Activated CD4-positive, alpha-beta memory T cell treated with anti-CD3 and anti-CD28 coated beads, Interleukin-2, amount 10 ng/mL, durations not matched to agents 7 days and 5 days (primary cell): ENCODE data around the gene PLVAP. TPM values are rescaled to one million over a fixed set of nuclear protein-coding genes. Genes with fewer than 3 reads are reported as not detected.

Experiments used
- CTCF ChIA-PET: fragments of 350-600 bp; sonication (Branson Sonifier 250); formaldehyde crosslinking; loops from one replicate; lab custom pipeline; 2021; ENCODE audit warnings: antibody characterized with exemption, inconsistent platforms; lab: Charles Lee
- POLR2A ChIA-PET: fragments of 350-600 bp; sonication (Branson Sonifier 250); formaldehyde crosslinking; loops from one replicate; lab custom pipeline; 2021; ENCODE audit warnings: antibody characterized with exemption; lab: Charles Lee
- DNase-seq: peaks from one replicate; pipeline ENCODE4 v3.0.0-alpha.2; 2020
- H3K27ac Mint-ChIP-seq: one replicate; pipeline ENCODE4 v1.8.0; 2021; ENCODE audit warnings: mild to moderate bottlenecking, mixed read lengths
- H3K27me3 Mint-ChIP-seq: one replicate; pipeline ENCODE4 v1.8.0; 2021; ENCODE audit warnings: mixed read lengths
- H3K36me3 Mint-ChIP-seq: one replicate; pipeline ENCODE4 v1.8.0; 2021; ENCODE audit warnings: low read depth, mixed read lengths
- H3K4me1 Mint-ChIP-seq: one replicate; pipeline ENCODE4 v1.8.0; 2021; ENCODE audit warnings: mixed read lengths
- H3K4me3 Mint-ChIP-seq: one replicate; pipeline ENCODE4 v1.8.0; 2021; ENCODE audit warnings: mild to moderate bottlenecking, mixed read lengths
- H3K9me3 Mint-ChIP-seq: one replicate; pipeline ENCODE4 v1.8.0; 2021; ENCODE audit warnings: mixed read lengths
- total RNA-seq, 2 experiments: library from RNA; stranded (reverse); gene quantifications; one replicate each; pipeline ENCODE4 v1.2.3, GENCODE V29; 2021

Gene PLVAP
- total RNA-seq, 2 experiments from 2014 or later, result not detected

DNA sequence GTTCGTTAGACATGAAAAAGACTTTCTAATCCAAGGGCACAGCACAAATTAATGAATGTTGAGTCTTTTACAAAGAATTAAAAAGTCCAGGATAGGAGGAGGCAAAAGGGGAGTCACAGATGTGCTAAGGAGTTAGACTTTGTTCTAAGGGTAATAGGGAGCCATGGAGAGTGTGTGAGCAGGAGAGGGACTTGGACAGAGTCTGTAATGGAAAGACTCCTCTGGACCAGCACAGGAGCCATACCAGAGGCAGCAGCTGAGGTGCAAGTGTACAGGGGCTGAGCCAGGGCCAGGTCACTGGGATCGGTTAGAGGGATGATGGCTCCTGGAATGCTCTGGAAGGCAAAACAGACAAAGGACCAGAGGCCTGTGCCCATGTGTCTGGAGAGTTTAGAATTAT is 29.3 kb downstream of the PLVAP start:
- POLR2A ChIA-PET, result no interaction called here
- CTCF ChIA-PET, result interaction anchor here (1.0 to 1.2 kb wide), 2 partner anchors 37 to 39 kb away, joined by 3 to 5 read pairs; no protein-coding TSS in a partner anchor
- Mint-ChIP-seq H3K4me3 (no peak overlapping the region), H3K9me3 (no peaks in the 10 kb centered on the region), H3K27ac (no peak overlapping the region), H3K4me1 (peaks cover 14% of the 10 kb centered on the region), H3K36me3 (no peaks in the 10 kb centered on the region), H3K27me3 (peaks cover 26% of the 10 kb centered on the region)
- DNase-seq, result no peak

DNA sequence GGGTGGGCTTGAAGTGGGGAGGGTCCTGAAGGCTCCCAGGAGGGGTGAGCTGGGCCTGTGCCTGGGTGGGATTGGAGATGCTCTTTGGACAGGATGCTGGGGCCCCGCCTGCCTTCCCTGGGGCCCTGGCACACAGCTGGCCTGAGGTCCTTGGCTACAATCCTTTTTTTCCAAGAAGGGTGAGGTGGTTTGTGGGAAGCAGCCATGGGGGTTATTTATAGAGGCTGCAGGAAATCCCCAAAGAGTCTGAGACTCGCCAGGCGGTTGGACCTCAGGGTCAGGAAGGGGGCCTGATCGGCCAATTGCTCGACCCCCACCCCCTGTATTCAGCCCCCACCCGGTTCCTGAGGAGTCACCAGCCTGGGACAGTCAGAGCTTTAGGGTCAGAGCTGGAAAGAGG is 29.8 kb downstream of the PLVAP start:
- no peaks in the 10 kb centered on the region for H3K9me3 Mint-ChIP-seq
- no peak overlapping the region for H3K4me3 Mint-ChIP-seq
- ChIA-PET POLR2A (no interaction called here), CTCF (interaction anchor here (1.0 to 1.9 kb wide), 3 partner anchors 38 to 42 kb away, joined by 3 to 5 read pairs (median 5); partner anchors contain the start of gene MRPL34)
- H3K4me1 Mint-ChIP-seq, result peaks cover 14% of the 10 kb centered on the region
- no peak overlapping the region for H3K27ac Mint-ChIP-seq
- H3K27me3 Mint-ChIP-seq, result peaks cover 24% of the 10 kb centered on the region
- no peaks in the 10 kb centered on the region for H3K36me3 Mint-ChIP-seq
- DNase-seq, result no peak

DNA sequence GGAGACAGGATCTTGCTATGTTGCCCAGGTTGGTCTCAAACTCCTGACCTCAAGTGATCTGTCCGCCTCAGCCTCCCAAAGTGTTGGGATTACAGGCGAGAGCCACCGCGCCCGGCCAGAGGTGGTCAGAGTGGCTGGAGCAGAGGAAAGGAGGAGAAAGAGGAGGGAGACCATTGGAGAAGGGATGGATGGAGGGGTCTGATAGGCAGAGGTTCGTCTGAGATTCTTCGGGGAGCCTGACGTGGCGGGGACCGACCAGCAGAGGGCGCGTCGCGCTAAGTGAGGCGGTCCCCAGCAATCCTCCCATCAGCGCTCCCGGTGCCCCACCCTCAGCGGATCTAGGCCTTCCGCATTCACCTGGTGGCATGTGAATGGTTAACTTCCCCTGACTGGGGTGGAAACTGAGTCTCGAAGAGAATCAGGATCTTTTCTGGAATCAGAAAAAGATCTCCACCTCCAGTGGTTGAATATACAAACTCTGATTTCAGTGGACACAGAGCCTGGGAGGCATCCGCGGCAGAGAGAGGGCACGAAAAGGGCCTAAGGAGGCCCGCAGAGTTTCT is 31.0 kb downstream of the PLVAP start:
- POLR2A ChIA-PET, result interaction anchor here (1.0 kb wide), 1 partner anchor 20 kb away, joined by 3 read pairs; no protein-coding TSS in a partner anchor
- H3K9me3 Mint-ChIP-seq, result no peaks in the 10 kb centered on the region
- no peak overlapping the region for H3K4me3 Mint-ChIP-seq
- peak; percentile 82 for DNase-seq
- peaks cover 8% of the 10 kb centered on the region for H3K4me1 Mint-ChIP-seq
- H3K27me3 Mint-ChIP-seq, result peaks cover 19% of the 10 kb centered on the region
- H3K27ac Mint-ChIP-seq, result no peak overlapping the region
- no peaks in the 10 kb centered on the region for H3K36me3 Mint-ChIP-seq
- CTCF ChIA-PET, result interaction anchor here (0.5 to 1.9 kb wide), 6 partner anchors 11 to 677 kb away, joined by 3 to 18 read pairs (median 6); partner anchors contain the start of gene MRPL34

- H3K4me1 Mint-ChIP-seq, result peaks cover 29% of the 10 kb centered on the region
- H3K27ac Mint-ChIP-seq, result no peak overlapping the region
- POLR2A ChIA-PET, result interaction anchor here (0.7 kb wide), 1 partner anchor 98 kb away, joined by 3 read pairs; no protein-coding TSS in a partner anchor
- no peaks in the 10 kb centered on the region for H3K36me3 Mint-ChIP-seq
- H3K4me3 Mint-ChIP-seq, result no peak overlapping the region
- H3K9me3 Mint-ChIP-seq, result no peaks in the 10 kb centered on the region
- no peak for DNase-seq
- CTCF ChIA-PET, result interaction anchor here (2.0 kb wide), 1 partner anchor 44 kb away, joined by 9 read pairs; no protein-coding TSS in a partner anchor
- H3K27me3 Mint-ChIP-seq, result no peaks in the 10 kb centered on the region
These were observed 35.3 kb downstream of the PLVAP start for GRCh38 chr19:17341845-17342244.

GRCh38 chr19:17341386-17341785 is 35.8 kb downstream of the PLVAP start:
- no peak for DNase-seq
- H3K4me1 Mint-ChIP-seq, result peaks cover 33% of the 10 kb centered on the region
- CTCF ChIA-PET, result no interaction called here
- H3K4me3 Mint-ChIP-seq, result no peak overlapping the region
- H3K9me3 Mint-ChIP-seq, result no peaks in the 10 kb centered on the region
- no peak overlapping the region for H3K27ac Mint-ChIP-seq
- POLR2A ChIA-PET, result no interaction called here
- H3K27me3 Mint-ChIP-seq, result no peaks in the 10 kb centered on the region
- H3K36me3 Mint-ChIP-seq, result no peaks in the 10 kb centered on the region

DNA sequence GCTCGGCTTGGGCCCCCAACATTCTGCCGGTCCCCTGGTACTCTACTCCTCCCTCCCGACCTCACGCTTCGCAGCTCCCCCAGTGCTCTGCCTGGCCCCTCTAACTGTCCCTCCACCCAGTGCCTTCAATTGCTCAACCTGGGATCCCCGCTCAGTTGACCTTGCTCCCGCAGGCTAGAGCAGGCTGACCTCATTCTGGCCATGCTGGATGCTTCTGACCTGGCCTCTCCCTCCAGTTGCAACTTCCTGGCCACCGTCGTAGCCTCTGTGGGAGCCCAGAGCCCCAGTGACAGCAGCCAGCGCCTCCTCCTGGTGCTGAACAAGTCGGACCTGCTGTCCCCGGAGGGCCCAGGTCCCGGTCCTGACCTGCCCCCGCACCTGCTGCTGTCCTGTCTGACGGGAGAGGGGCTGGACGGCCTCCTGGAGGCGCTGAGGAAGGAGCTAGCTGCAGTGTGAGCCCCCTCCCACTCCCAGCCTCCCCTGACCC is 36.2 kb downstream of the PLVAP start:
- CTCF ChIA-PET, result no interaction called here
- peaks cover 30% of the 10 kb centered on the region for H3K4me1 Mint-ChIP-seq
- no peaks in the 10 kb centered on the region for H3K27me3 Mint-ChIP-seq
- DNase-seq, result no peak
- no peaks in the 10 kb centered on the region for H3K36me3 Mint-ChIP-seq
- H3K4me3 Mint-ChIP-seq, result no peak overlapping the region
- no peaks in the 10 kb centered on the region for H3K9me3 Mint-ChIP-seq
- POLR2A ChIA-PET, result no interaction called here
- H3K27ac Mint-ChIP-seq, result no peak overlapping the region

DNA sequence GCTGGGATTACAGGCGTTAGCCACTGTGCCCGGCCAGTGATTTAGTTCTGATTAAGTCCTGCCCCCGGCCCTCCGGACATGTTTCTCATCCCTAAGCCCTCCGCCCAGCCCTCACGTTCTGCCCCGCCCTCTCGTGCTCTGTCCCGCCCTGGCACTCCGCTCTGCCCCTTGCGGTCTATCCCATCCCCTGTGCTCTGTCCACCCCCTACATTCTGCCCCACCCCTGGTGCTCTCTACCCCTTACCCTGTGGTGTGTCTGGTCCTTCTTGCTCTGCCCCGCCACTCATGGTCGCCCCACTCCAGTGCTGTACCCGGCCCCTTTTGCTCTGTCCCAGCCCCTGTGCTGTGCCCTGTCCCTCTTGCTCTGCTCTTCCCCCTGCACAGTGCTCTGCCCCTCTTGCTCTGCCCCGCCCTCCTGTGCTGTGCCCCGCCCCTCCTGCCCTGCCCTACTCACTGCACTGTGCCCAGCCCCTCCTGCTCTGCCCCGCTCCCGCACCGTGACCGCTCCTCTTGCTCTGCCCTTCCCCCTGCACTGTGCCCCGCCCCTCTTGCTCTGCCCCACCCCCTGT is 36.8 kb downstream of the PLVAP start:
- Mint-ChIP-seq H3K4me1 (peaks cover 33% of the 10 kb centered on the region), H3K27ac (no peak overlapping the region), H3K9me3 (no peaks in the 10 kb centered on the region), H3K4me3 (no peak overlapping the region), H3K27me3 (no peaks in the 10 kb centered on the region), H3K36me3 (no peaks in the 10 kb centered on the region)
- POLR2A ChIA-PET, result interaction anchor here (1.5 kb wide), 1 partner anchor 48 kb away, joined by 3 read pairs; no protein-coding TSS in a partner anchor
- no peak for DNase-seq
- CTCF ChIA-PET, result no interaction called here

DNA sequence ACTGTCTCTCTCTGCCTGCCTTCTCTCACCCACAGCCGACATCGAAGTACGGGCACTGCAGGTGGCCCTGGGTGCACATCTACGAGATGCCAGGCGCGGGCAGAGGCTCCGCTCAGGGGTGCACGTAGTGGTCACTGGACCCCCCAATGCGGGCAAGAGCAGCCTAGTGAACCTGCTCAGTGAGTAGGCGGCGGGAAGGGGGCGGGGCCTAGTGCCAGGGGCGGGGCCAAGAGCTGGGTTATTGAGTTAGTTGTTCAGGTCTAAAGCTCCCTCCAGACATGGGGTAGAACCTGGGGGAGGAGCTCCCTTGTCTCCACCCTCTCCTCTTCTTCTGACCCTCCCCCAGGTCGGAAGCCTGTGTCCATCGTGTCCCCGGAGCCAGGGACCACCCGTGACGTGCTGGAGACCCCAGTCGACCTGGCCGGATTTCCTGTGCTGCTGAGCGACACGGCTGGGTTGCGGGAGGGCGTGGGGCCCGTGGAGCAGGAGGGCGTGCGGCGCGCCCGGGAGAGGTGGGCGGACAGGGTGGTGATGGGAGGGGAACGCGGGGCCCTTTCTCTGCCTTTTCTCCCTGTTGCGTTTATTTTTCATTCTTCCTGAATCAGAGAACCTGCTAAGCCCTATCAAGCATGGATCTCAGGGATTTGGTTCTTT is 37.9 kb downstream of the PLVAP start:
- Mint-ChIP-seq H3K27me3 (no peaks in the 10 kb centered on the region), H3K27ac (no peak overlapping the region), H3K4me3 (peak overlapping the region; percentile 81), H3K9me3 (no peaks in the 10 kb centered on the region), H3K36me3 (no peaks in the 10 kb centered on the region), H3K4me1 (peaks cover 41% of the 10 kb centered on the region)
- ChIA-PET POLR2A (interaction anchor here (1.5 to 1.6 kb wide), 2 partner anchors 50 to 53 kb away, joined by 3 to 4 read pairs; no protein-coding TSS in a partner anchor), CTCF (no interaction called here)
- peak; percentile 62 for DNase-seq

DNA sequence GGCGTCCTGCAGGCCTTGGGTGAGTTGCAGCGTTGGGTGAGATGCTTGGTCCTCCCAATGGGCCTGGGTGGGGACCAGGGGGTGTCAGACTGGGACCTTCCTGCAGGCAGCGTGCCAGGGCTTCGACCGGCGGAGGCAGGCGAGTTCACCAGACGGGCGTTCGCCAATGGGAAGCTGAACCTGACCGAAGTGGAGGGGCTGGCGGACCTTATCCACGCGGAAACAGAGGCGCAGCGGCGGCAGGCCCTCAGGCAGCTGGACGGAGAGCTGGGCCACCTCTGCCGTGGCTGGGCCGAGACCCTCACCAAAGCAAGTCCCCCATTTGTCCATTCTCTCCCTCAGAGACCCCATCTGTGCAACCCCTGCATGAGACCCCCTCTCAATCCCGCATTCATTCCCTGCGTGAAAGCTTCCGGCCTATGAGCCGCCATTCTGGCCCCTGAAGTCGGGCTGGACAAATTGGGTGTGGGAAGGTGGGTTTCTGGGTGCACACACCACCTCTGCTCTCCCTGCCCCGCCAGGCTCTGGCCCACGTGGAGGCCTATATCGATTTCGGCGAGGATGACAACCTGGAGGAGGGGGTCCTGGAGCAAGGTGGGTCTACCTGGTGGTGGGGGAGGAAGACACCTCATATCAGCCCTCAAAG is 38.6 kb downstream of the PLVAP start:
- Mint-ChIP-seq H3K36me3 (peaks cover 3% of the 10 kb centered on the region), H3K27ac (peak overlapping the region; percentile 89), H3K9me3 (no peaks in the 10 kb centered on the region), H3K27me3 (no peaks in the 10 kb centered on the region), H3K4me1 (peaks cover 46% of the 10 kb centered on the region), H3K4me3 (peak overlapping the region; percentile 81)
- POLR2A ChIA-PET, result interaction anchor here (0.7 to 1.6 kb wide), 4 partner anchors 29 to 53 kb away, joined by 3 to 5 read pairs (median 4); partner anchors contain the start of gene DDA1
- CTCF ChIA-PET, result no interaction called here
- no peak for DNase-seq

- peak; percentile 52 for DNase-seq
- peaks cover 50% of the 10 kb centered on the region for H3K4me1 Mint-ChIP-seq
- peak overlapping the region; percentile 89 for H3K27ac Mint-ChIP-seq
- H3K36me3 Mint-ChIP-seq, result peaks cover 8% of the 10 kb centered on the region
- no peaks in the 10 kb centered on the region for H3K27me3 Mint-ChIP-seq
- peak overlapping the region; percentile 81 for H3K4me3 Mint-ChIP-seq
- H3K9me3 Mint-ChIP-seq, result no peaks in the 10 kb centered on the region
- ChIA-PET POLR2A (interaction anchor here (0.7 to 2.2 kb wide), 4 partner anchors 29 to 54 kb away, joined by 3 to 8 read pairs (median 4); partner anchors contain the start of gene DDA1), CTCF (no interaction called here)
These were observed 39.3 kb downstream of the PLVAP start for GRCh38 chr19:17337675-17338432.

- H3K36me3 Mint-ChIP-seq, result peaks cover 15% of the 10 kb centered on the region
- CTCF ChIA-PET, result no interaction called here
- H3K4me1 Mint-ChIP-seq, result peaks cover 55% of the 10 kb centered on the region
- no peaks in the 10 kb centered on the region for H3K27me3 Mint-ChIP-seq
- peak within 1 kb of the TSS; percentile 81 for H3K4me3 Mint-ChIP-seq
- peak within 1 kb of the TSS; percentile 89 for H3K27ac Mint-ChIP-seq
- no peaks in the 10 kb centered on the region for H3K9me3 Mint-ChIP-seq
- DNase-seq, result peak; percentile 98
- POLR2A ChIA-PET, result interaction anchor here (0.6 to 5.5 kb wide), 6 partner anchors 24 to 55 kb away, joined by 3 to 50 read pairs (median 4); partner anchors contain the start of genes ABHD8, DDA1 and MRPL34
These were observed 40.1 kb downstream of the PLVAP start, which contains the start of gene GTPBP3 for GRCh38 chr19:17336872-17337674. Gene GTPBP3 (plus strand): TSS chr19:17337553. CDS start chr19:17337612, 59 bp downstream.
